Natural killer cell treated with Interleukin-12 subunit alpha and Interleukin-12 subunit beta and Interleukin-15 and Interleukin-18, amount 100 ng/mL, for 72 hours (primary cell): ENCODE results near the gene SKP1. TPM values are rescaled to one million over a fixed set of nuclear protein-coding genes. Genes with fewer than 3 reads are reported as not detected.

Experiments
- ATAC-seq, 2 donors: fragments of 150-1000 bp; cut with Tn5 transposase in 1 of 2; sonication (Bioruptor Pico), chemical (Tn5 transposase) in 1 of 2; 2 replicates each; pipeline ENCODE4 v1.10.0; 2021
- DNase-seq: peaks from one replicate; pipeline ENCODE4 v3.0.0; 2022; ENCODE audit warnings: low spot score
- H3K27ac Mint-ChIP-seq, 2 donors: 1 replicate in 1 of 2; 2 replicates in 1 of 2; pipeline ENCODE4 v1.8.0; 2022; ENCODE audit warnings: mixed read lengths in 2 of 2, mild to moderate bottlenecking in 1 of 2, moderate library complexity in 1 of 2
- H3K27me3 Mint-ChIP-seq, 2 donors: 1 replicate in 1 of 2; 2 replicates in 1 of 2; pipeline ENCODE4 v1.8.0; 2022; ENCODE audit warnings: mixed read lengths in 2 of 2
- H3K36me3 Mint-ChIP-seq: one replicate; pipeline ENCODE4 v1.8.0; 2022; ENCODE audit warnings: mixed read lengths
- H3K4me1 Mint-ChIP-seq, 2 donors: 1 replicate in 1 of 2; 2 replicates in 1 of 2; pipeline ENCODE4 v1.8.0; 2022; ENCODE audit warnings: low read depth in 2 of 2, mixed read lengths in 2 of 2, mild to moderate bottlenecking in 1 of 2
- H3K4me3 Mint-ChIP-seq: one replicate; pipeline ENCODE4 v1.8.0; 2022; ENCODE audit warnings: mixed read lengths
- H3K9me3 Mint-ChIP-seq: 2 replicates; pipeline ENCODE4 v1.8.0; 2022; ENCODE audit warnings: mixed read lengths
- total RNA-seq, 2 donors: library from RNA; stranded (reverse); gene quantifications; one replicate each; pipeline ENCODE4 v1.2.3, GENCODE V29; 2022

SKP1 gene
- total RNA-seq, 2 donors from 2014 or later, result 162 to 210 TPM

- DNase-seq (no peak), ATAC-seq (no peak)
- H3K4me1 Mint-ChIP-seq, result peaks cover 18 to 40% of the 10 kb centered on the region in 2 donors
- H3K27ac Mint-ChIP-seq, result peak overlapping the region; percentile 39 to 78
- no peaks in the 10 kb centered on the region for H3K9me3 Mint-ChIP-seq
- H3K4me3 Mint-ChIP-seq, result peak overlapping the region; percentile 82
- no peaks in the 10 kb centered on the region for H3K36me3 Mint-ChIP-seq
- H3K27me3 Mint-ChIP-seq, result peaks cover 0 to 12% of the 10 kb centered on the region in 2 donors
These were observed 63.3 kb downstream of the SKP1 start for GRCh38 chr5:134113363-134113889.

GRCh38 chr5:134112726-134113362 lies 63.9 kb downstream of the SKP1 start:
- H3K4me1 Mint-ChIP-seq, result peaks cover 18 to 44% of the 10 kb centered on the region in 2 donors
- H3K36me3 Mint-ChIP-seq, result no peaks in the 10 kb centered on the region
- no peaks in the 10 kb centered on the region for H3K9me3 Mint-ChIP-seq
- ATAC-seq (no peak), DNase-seq (no peak)
- peak overlapping the region in 1 of 2 donors; percentile 9 for H3K27ac Mint-ChIP-seq
- peaks cover 0 to 12% of the 10 kb centered on the region in 2 donors for H3K27me3 Mint-ChIP-seq
- no peak overlapping the region for H3K4me3 Mint-ChIP-seq

- H3K4me3 Mint-ChIP-seq, result peak overlapping the region; percentile 6
- no peaks in the 10 kb centered on the region for H3K9me3 Mint-ChIP-seq
- ATAC-seq (peak; percentile 81 to 87), DNase-seq (no peak)
- H3K27ac Mint-ChIP-seq, result peak overlapping the region; percentile 9 to 53
- H3K4me1 Mint-ChIP-seq, result peaks cover 22 to 45% of the 10 kb centered on the region in 2 donors
- peaks cover 0 to 15% of the 10 kb centered on the region in 2 donors for H3K27me3 Mint-ChIP-seq
- no peaks in the 10 kb centered on the region for H3K36me3 Mint-ChIP-seq
These were observed 64.8 kb downstream of the SKP1 start for GRCh38 chr5:134111741-134112647.

- Mint-ChIP-seq H3K36me3 (no peaks in the 10 kb centered on the region), H3K27ac (no peak overlapping the region), H3K4me3 (no peak overlapping the region), H3K27me3 (peaks cover 0 to 15% of the 10 kb centered on the region in 2 donors), H3K4me1 (peaks cover 24 to 46% of the 10 kb centered on the region in 2 donors), H3K9me3 (no peaks in the 10 kb centered on the region)
- no peak for DNase-seq
- no peak for ATAC-seq
These were observed 66.4 kb downstream of the SKP1 start for GRCh38 chr5:134110382-134110781.

GRCh38 chr5:134107779-134108178 lies 69.0 kb downstream of the SKP1 start:
- Mint-ChIP-seq H3K36me3 (no peaks in the 10 kb centered on the region), H3K27me3 (peaks cover 0 to 15% of the 10 kb centered on the region in 2 donors), H3K4me3 (no peak overlapping the region), H3K9me3 (no peaks in the 10 kb centered on the region), H3K4me1 (peaks cover 36 to 58% of the 10 kb centered on the region in 2 donors), H3K27ac (peak overlapping the region in 1 of 2 donors; percentile 11)
- ATAC-seq, result peak; percentile 32 to 65
- DNase-seq, result no peak

- Mint-ChIP-seq H3K36me3 (no peaks in the 10 kb centered on the region), H3K4me1 (peaks cover 32 to 54% of the 10 kb centered on the region in 2 donors), H3K27ac (peak overlapping the region in 1 of 2 donors; percentile 11), H3K4me3 (no peak overlapping the region), H3K27me3 (peaks cover 0 to 12% of the 10 kb centered on the region in 2 donors), H3K9me3 (no peaks in the 10 kb centered on the region)
- DNase-seq (no peak), ATAC-seq (no peak)
These were observed 69.6 kb downstream of the SKP1 start for GRCh38 chr5:134106991-134107701.

- ATAC-seq, result no peak
- peak overlapping the region; percentile 42 for H3K4me3 Mint-ChIP-seq
- no peaks in the 10 kb centered on the region for H3K9me3 Mint-ChIP-seq
- H3K27me3 Mint-ChIP-seq, result peaks cover 0 to 6% of the 10 kb centered on the region in 2 donors
- no peaks in the 10 kb centered on the region for H3K36me3 Mint-ChIP-seq
- peaks cover 44 to 60% of the 10 kb centered on the region in 2 donors for H3K4me1 Mint-ChIP-seq
- peak overlapping the region; percentile 60 to 78 for H3K27ac Mint-ChIP-seq
- DNase-seq, result no peak
These were observed 72.6 kb downstream of the SKP1 start for GRCh38 chr5:134103998-134104654.

- DNase-seq (no peak), ATAC-seq (no peak)
- no peaks in the 10 kb centered on the region for H3K9me3 Mint-ChIP-seq
- H3K4me1 Mint-ChIP-seq, result peaks cover 50 to 62% of the 10 kb centered on the region in 2 donors
- H3K27ac Mint-ChIP-seq, result no peak overlapping the region
- peaks cover 0 to 6% of the 10 kb centered on the region in 2 donors for H3K27me3 Mint-ChIP-seq
- H3K4me3 Mint-ChIP-seq, result no peak overlapping the region
- H3K36me3 Mint-ChIP-seq, result no peaks in the 10 kb centered on the region
These were observed 73.4 kb downstream of the SKP1 start for GRCh38 chr5:134103397-134103796.

GRCh38 chr5:134101686-134102439 lies 74.9 kb downstream of the SKP1 start:
- no peaks in the 10 kb centered on the region for H3K9me3 Mint-ChIP-seq
- DNase-seq (peak; percentile 74), ATAC-seq (peak; percentile 55 to 64)
- H3K4me3 Mint-ChIP-seq, result no peak overlapping the region
- H3K27me3 Mint-ChIP-seq, result peaks cover 4 to 7% of the 10 kb centered on the region in 2 donors
- no peak overlapping the region for H3K27ac Mint-ChIP-seq
- peaks cover 50 to 53% of the 10 kb centered on the region in 2 donors for H3K4me1 Mint-ChIP-seq
- no peaks in the 10 kb centered on the region for H3K36me3 Mint-ChIP-seq

GRCh38 chr5:134100283-134101091 lies 76.3 kb downstream of the SKP1 start:
- Mint-ChIP-seq H3K27me3 (peaks cover 3 to 7% of the 10 kb centered on the region in 2 donors), H3K4me3 (peak overlapping the region; percentile 19), H3K27ac (peak overlapping the region; percentile 10 to 72), H3K36me3 (no peaks in the 10 kb centered on the region), H3K4me1 (peaks cover 49% of the 10 kb centered on the region in 2 donors), H3K9me3 (no peaks in the 10 kb centered on the region)
- peak; percentile 93 to 95 for ATAC-seq
- DNase-seq, result peak; percentile 93

- Mint-ChIP-seq H3K4me1 (peaks cover 43% of the 10 kb centered on the region in 2 donors), H3K4me3 (peak overlapping the region; percentile 19)
These were observed 76.8 kb downstream of the SKP1 start for GRCh38 chr5:134099939-134100282.

More at GRCh38 chr5:134099939-134100282, 76.8 kb downstream of the SKP1 start:
- ATAC-seq, result no peak
- Mint-ChIP-seq H3K27me3 (peaks cover 3 to 7% of the 10 kb centered on the region in 2 donors), H3K9me3 (no peaks in the 10 kb centered on the region), H3K27ac (peak overlapping the region; percentile 10 to 72), H3K36me3 (no peaks in the 10 kb centered on the region)
- no peak for DNase-seq
